ENCODE measurements around the gene TRIM47. TPM values are rescaled to one million over a fixed set of nuclear protein-coding genes. Genes with fewer than 3 reads are reported as not detected.

TRIM47 gene
- total RNA-seq, 1 experiment from 2014 or later, result 86.7 TPM

DNA sequence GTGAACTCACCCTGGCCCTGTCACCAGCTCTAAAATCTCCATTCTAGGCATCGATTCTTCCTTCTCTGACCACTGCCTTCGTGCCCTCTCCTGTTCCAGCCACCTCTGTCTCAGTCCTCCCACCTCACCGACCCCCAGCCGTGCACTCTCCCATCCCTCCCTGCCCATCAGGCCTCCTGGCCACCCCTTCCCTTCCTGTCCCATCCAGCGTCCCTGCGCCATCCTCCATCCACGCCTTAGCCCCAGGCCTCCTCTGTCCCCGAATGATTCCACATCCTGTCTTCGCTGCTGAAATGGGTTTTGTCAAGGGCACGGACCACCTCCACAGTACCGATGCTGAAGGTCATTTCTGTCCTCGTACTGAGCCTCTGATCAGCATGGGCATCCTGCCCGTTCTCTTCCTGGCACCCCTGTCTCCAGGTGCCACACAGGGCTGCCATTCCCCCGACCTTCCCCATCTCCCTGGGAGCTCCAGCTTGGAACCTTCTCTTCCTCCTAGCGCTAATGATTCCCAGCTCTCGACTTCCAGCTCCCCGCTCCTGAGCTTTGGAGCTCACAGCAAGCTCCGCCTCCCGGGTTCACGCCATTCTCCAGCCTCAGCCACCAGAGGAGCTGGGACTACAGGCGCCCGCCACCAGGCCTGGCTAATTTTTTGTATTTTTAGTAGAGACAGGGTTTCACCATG, 15.8 kb upstream of the TRIM47 start:
- Histone ChIP-seq H3K9me2 (ENCODE audit: insufficient read depth) (no peaks in the 10 kb centered on the region), H3K36me3 (ENCODE audit: control insufficient read depth in 1 of 2, insufficient read depth in 2 of 2, low read length in 2 of 2) (peaks cover 3 to 14% of the 10 kb centered on the region in 2 experiments; a peak in 2 of 4 replicates), H2AFZ (ENCODE audit: low read depth, low read length, poor library complexity, severe bottlenecking) (no peak overlapping the region), H4K20me1 (ENCODE audit: insufficient read depth) (no peaks in the 10 kb centered on the region), H3K9me3 (ENCODE audit: control insufficient read depth in 1 of 2, insufficient read depth in 1 of 2, low read depth in 1 of 2, low read length in 2 of 2) (no peaks in the 10 kb centered on the region), H3K79me2 (ENCODE audit: insufficient read depth, low read length) (peaks cover 25% of the 10 kb centered on the region; the same call in 1 of the 2 replicates), H3K27me3 (ENCODE audit: insufficient read depth, low read length) (no peaks in the 10 kb centered on the region), H3K4me1 (ENCODE audit: control insufficient read depth in 1 of 2, insufficient read depth in 2 of 2, low read length in 2 of 2) (peaks cover 20 to 40% of the 10 kb centered on the region in 2 experiments), H3K4me2 (ENCODE audit: low read length) (no peak overlapping the region), H3K4me3 (replicated peaks in 1 of 2; ENCODE audit: low read depth in 1 of 2, low read length in 2 of 2) (no peak overlapping the region), H3K9ac (ENCODE audit: low read length) (no peak overlapping the region), H3K27ac (ENCODE audit: low read depth, low read length) (peak overlapping the region; percentile 100; the same call in 1 of the 2 replicates)
- POLR2A ChIA-PET, result interaction anchor here (0.6 to 5.1 kb wide), 6 partner anchors 11 to 114 kb away, joined by 3 to 22 read pairs (median 4); partner anchors contain the start of genes MRPL38 and TRIM47
- CTCF ChIA-PET, result interaction anchor here (1.0 to 1.3 kb wide), 3 partner anchors 11 to 18 kb away, joined by 3 to 6 read pairs (median 4); partner anchors contain the start of gene MRPL38
- no TSS peak for BruUV-seq (replicated peaks)
- DNase-seq (ENCODE audit: low read depth, low spot score) (no peak), ATAC-seq (no peak)
- intact Hi-C loops (cut with micrococcal nuclease), result no loop called here
- RAD21 ChIA-PET (ENCODE audit: low non-redundant PET in 1 of 2, low total read pairs in 2 of 2, uncharacterized antibody in 2 of 2, unreplicated experiment in 2 of 2), result no interaction called here
- TF ChIP-seq JUND (IDR thresholded peaks at IDR 0.05), result no peak
- TF ChIP-seq POLR2A (IDR thresholded peaks at IDR 0.05; ENCODE audit: borderline replicate concordance, extremely low read depth, insufficient read depth, insufficient read length), result peak; percentile 30

DNA sequence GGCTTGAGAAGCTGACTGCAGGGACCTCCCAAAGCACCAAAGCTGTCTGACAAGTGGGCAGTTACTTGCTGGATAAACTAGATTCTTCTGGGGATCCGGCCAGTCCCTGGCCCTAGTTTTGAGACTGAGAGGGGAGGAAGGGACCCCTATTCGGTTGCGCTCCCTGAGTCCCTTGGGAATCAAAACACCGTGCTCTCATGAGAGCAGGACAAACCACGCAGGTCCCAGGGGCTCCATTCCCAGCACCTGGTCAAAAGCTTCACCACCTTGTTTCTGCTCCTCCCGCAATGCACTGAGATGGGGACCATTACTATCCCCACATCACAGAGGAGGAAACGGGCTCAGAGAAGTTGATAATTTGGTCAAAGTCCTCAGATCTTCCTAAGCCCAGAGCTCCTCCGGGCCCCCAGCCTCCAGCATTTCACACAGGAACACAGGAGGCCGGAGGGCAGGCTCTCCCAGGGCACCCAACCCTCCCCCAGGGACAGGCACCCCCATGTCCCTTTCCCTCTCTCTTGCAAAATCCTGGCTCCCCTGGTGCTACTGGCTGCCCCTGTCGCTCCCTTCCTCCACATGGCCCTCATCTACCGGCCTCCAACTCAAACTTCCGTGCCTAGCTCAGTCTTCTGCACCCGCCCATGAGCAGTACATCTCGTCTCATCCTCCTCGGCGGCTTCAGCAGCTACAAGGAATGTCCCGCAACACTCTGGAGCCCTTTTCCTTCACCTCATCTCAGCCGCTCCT, 15.1 kb upstream of the TRIM47 start:
- BruUV-seq (replicated peaks), result no TSS peak
- Histone ChIP-seq H3K9me3 (ENCODE audit: control insufficient read depth in 1 of 2, insufficient read depth in 1 of 2, low read depth in 1 of 2, low read length in 2 of 2) (no peaks in the 10 kb centered on the region), H3K4me1 (ENCODE audit: control insufficient read depth in 1 of 2, insufficient read depth in 2 of 2, low read length in 2 of 2) (peaks cover 20 to 40% of the 10 kb centered on the region in 2 experiments), H3K27ac (ENCODE audit: low read depth, low read length) (no peak overlapping the region), H3K4me2 (ENCODE audit: low read length) (no peak overlapping the region), H3K9me2 (ENCODE audit: insufficient read depth) (no peaks in the 10 kb centered on the region), H3K27me3 (ENCODE audit: insufficient read depth, low read length) (no peaks in the 10 kb centered on the region), H3K36me3 (ENCODE audit: control insufficient read depth in 1 of 2, insufficient read depth in 2 of 2, low read length in 2 of 2) (peaks cover 0 to 7% of the 10 kb centered on the region in 2 experiments; a peak in 2 of 4 replicates), H3K9ac (ENCODE audit: low read length) (no peak overlapping the region), H4K20me1 (ENCODE audit: insufficient read depth) (no peaks in the 10 kb centered on the region), H3K79me2 (ENCODE audit: insufficient read depth, low read length) (peaks cover 25% of the 10 kb centered on the region; the same call in 1 of the 2 replicates), H3K4me3 (replicated peaks in 1 of 2; ENCODE audit: low read depth in 1 of 2, low read length in 2 of 2) (no peak overlapping the region), H2AFZ (ENCODE audit: low read depth, low read length, poor library complexity, severe bottlenecking) (no peak overlapping the region)
- ChIA-PET POLR2A (interaction anchor here (1.5 to 5.1 kb wide), 3 partner anchors 11 to 114 kb away, joined by 4 to 22 read pairs (median 11); partner anchors contain the start of genes MRPL38 and TRIM47), CTCF (interaction anchor here (0.6 to 1.0 kb wide), 2 partner anchors 14 to 38 kb away, joined by 3 read pairs; partner anchors contain the start of gene WBP2), RAD21 (ENCODE audit: low non-redundant PET in 1 of 2, low total read pairs in 2 of 2, uncharacterized antibody in 2 of 2, unreplicated experiment in 2 of 2) (no interaction called here)
- no peak for DNase-seq (ENCODE audit: low read depth, low spot score)
- intact Hi-C loops (cut with micrococcal nuclease), result no loop called here
- TF ChIP-seq, protein P1, sequence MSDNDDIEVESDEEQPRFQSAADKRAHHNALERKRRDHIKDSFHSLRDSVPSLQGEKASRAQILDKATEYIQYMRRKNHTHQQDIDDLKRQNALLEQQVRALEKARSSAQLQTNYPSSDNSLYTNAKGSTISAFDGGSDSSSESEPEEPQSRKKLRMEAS (IDR thresholded peaks at IDR 0.05), result no peak
- peak; percentile 24; the same call in 1 of the 2 replicates for TF ChIP-seq POLR2AphosphoS5 (IDR thresholded peaks at IDR 0.05; ENCODE audit: low read depth, low read length)
- ATAC-seq, result no peak

Measured in HCT116 (cell line).